Left kidney (tissue), 8 donors: ENCODE data around the gene MYCN. TPM values are rescaled to one million over a fixed set of nuclear protein-coding genes. Genes with fewer than 3 reads are reported as not detected.
"Not testable (repeated sequence)": the region's sequence is repeated elsewhere in the genome, so short reads cannot be mapped to it uniquely, and the experiment has no call there.

Experiments used
- DNase-seq: peaks from one replicate; pipeline ENCODE4 v3.0.0-alpha.2; 2013
- long read RNA-seq, 8 donors: transcript quantifications; one replicate each; lab custom pipeline, GENCODE V29; 2026
- polyA plus RNA-seq: library from polyadenylated mRNA; unstranded; fragments of 120-200 nt; gene quantifications from one replicate; pipeline ENCODE4 v1.2.1, GENCODE V29; 2013; ENCODE audit not compliant: insufficient read length

Gene MYCN
- polyA plus RNA-seq, result 34.9 TPM
- long read RNA-seq, donor 1, transcript MYCN-201 (3 exons, 2,602 nt), result major isoform, 6 of 15 reads
- long read RNA-seq, donor 1, partial matches to known transcripts, result 9 of 15 reads
- long read RNA-seq, donor 1, other reads (novel, unspliced or antisense), result 0 of 15 reads
- long read RNA-seq, donor 2, transcript MYCN-201 (3 exons, 2,602 nt), result major isoform, 6 of 95 reads
- long read RNA-seq, donor 2, partial matches to known transcripts, result 89 of 95 reads
- long read RNA-seq, donor 2, other reads (novel, unspliced or antisense), result 0 of 95 reads
- long read RNA-seq, donor 3, transcript MYCN-201 (3 exons, 2,602 nt), result major isoform, 11 of 90 reads
- long read RNA-seq, donor 3, partial matches to known transcripts, result 79 of 90 reads
- long read RNA-seq, donor 3, other reads (novel, unspliced or antisense), result 0 of 90 reads
- long read RNA-seq, donor 4, result 0 reads
- long read RNA-seq, donor 5, transcript MYCN-201 (3 exons, 2,602 nt), result major isoform, 5 of 14 reads
- long read RNA-seq, donor 5, partial matches to known transcripts, result 9 of 14 reads
- long read RNA-seq, donor 5, other reads (novel, unspliced or antisense), result 0 of 14 reads
- long read RNA-seq, donor 6, transcript MYCN-201 (3 exons, 2,602 nt), result major isoform, 12 of 20 reads
- long read RNA-seq, donor 6, partial matches to known transcripts, result 8 of 20 reads
- long read RNA-seq, donor 6, other reads (novel, unspliced or antisense), result 0 of 20 reads
- long read RNA-seq, donor 7, transcript MYCN-201 (3 exons, 2,602 nt), result major isoform, 7 of 15 reads
- long read RNA-seq, donor 7, partial matches to known transcripts, result 8 of 15 reads
- long read RNA-seq, donor 7, other reads (novel, unspliced or antisense), result 0 of 15 reads
- long read RNA-seq, donor 8, partial matches to known transcripts, result 0 of 2 reads
- long read RNA-seq, donor 8, other reads (novel, unspliced or antisense), result 0 of 2 reads

- DNase-seq, result peak; percentile 94
Observed at GRCh38 chr2:15939854-15940660, at the start of gene MYCN. Gene MYCN (plus strand): TSS chr2:15940550. CDS start chr2:15942065, 1,515 bp downstream.

- DNase-seq, result no peak
Observed at GRCh38 chr2:15890936-15891905, 49.1 kb upstream of the MYCN start.

- no peak for DNase-seq
Observed at GRCh38 chr2:15892151-15892880, 48.0 kb upstream of the MYCN start.

- DNase-seq, result no peak
Observed at GRCh38 chr2:15893085-15893484, 47.3 kb upstream of the MYCN start.

- no peak for DNase-seq
Observed at GRCh38 chr2:15893689-15894480, 46.5 kb upstream of the MYCN start.

GRCh38 chr2:15894481-15895144, 45.7 kb upstream of the MYCN start:
- no peak for DNase-seq

- DNase-seq, result no peak
Observed at GRCh38 chr2:15895615-15896469, 44.5 kb upstream of the MYCN start.

- no peak for DNase-seq
Observed at GRCh38 chr2:15896859-15897258, 43.5 kb upstream of the MYCN start.

- DNase-seq, result no peak
Observed at GRCh38 chr2:15897431-15898098, 42.8 kb upstream of the MYCN start.

- no peak for DNase-seq
Observed at GRCh38 chr2:15899327-15899612, 41.1 kb upstream of the MYCN start.

GRCh38 chr2:15899751-15900493, 40.4 kb upstream of the MYCN start:
- no peak for DNase-seq

- no peak for DNase-seq
Observed at GRCh38 chr2:15901095-15901807, 39.1 kb upstream of the MYCN start.

- no peak for DNase-seq
Observed at GRCh38 chr2:15901808-15902130, 38.6 kb upstream of the MYCN start.

GRCh38 chr2:15903910-15904309, 36.4 kb upstream of the MYCN start:
- not testable (repeated sequence) for DNase-seq

- DNase-seq, result no peak
Observed at GRCh38 chr2:15905267-15905645, 35.1 kb upstream of the MYCN start.

- DNase-seq, result no peak
Observed at GRCh38 chr2:15905986-15906491, 34.3 kb upstream of the MYCN start.
